Endothelial cell of umbilical vein (primary cell): ENCODE data around the gene GPR4. TPM values are rescaled to one million over a fixed set of nuclear protein-coding genes. Genes with fewer than 3 reads are reported as not detected.

Experiments used
- BruUV-seq: library from RNA; stranded (reverse); fragments of 400-500 nt; replicated peaks from 2 replicates; lab custom pipeline; 2021; lab: Mats Ljungman, UMichigan
- CTCF ChIA-PET: fragments of 300-600, 350-600 bp; sonication (Branson Sonifier 250); formaldehyde crosslinking; loops from one replicate; lab custom pipeline; 2021; ENCODE audit warnings: antibody characterized with exemption, inconsistent platforms; lab: Charles Lee
- POLR2A ChIA-PET: fragments of 300-600, 350-600 bp; sonication (Branson Sonifier 250); formaldehyde crosslinking; loops from one replicate; lab custom pipeline; 2021; ENCODE audit warnings: antibody characterized with exemption, inconsistent platforms; lab: Charles Lee
- DNase-seq: peaks from one replicate; pipeline ENCODE4 v3.0.0-alpha.2; 2011; ENCODE audit warnings: low read depth, low spot score
- FAIRE-seq: peaks from 2 replicates; lab custom pipeline; 2011; peaks lifted over from hg19 to GRCh38; lab: Jason Lieb, UNC
- H2AFZ ChIP-seq: 2 replicates; pipeline ENCODE4 v1.6.0; 2012; ENCODE audit warnings: low read depth, low read length, control low read depth, inconsistent platforms
- H3K27ac ChIP-seq: 2 replicates; pipeline ENCODE4 v1.5.1; 2011; ENCODE audit warnings: low read depth, mild to moderate bottlenecking, control low read depth, low read length, moderate library complexity; ENCODE audit not compliant: insufficient read depth
- H3K27me3 ChIP-seq, 2 experiments: 2 replicates each; pipeline versions ENCODE4 v1.6.0 to v1.6.1; 2011; ENCODE audit warnings: low read length in 2 of 2, mixed read lengths in 1 of 2; ENCODE audit not compliant: control insufficient read depth in 2 of 2, insufficient read depth in 2 of 2
- H3K36me3 ChIP-seq, 2 experiments: 2 replicates in 1 of 2; 3 replicates in 1 of 2; pipeline ENCODE4 v1.5.1; 2011; ENCODE audit warnings: low read length in 2 of 2, mild to moderate bottlenecking in 1 of 2, moderate library complexity in 1 of 2; ENCODE audit not compliant: control insufficient read depth in 2 of 2, insufficient read depth in 2 of 2; ENCODE audit errors: extremely low read depth in 1 of 2
- H3K4me1 ChIP-seq: 3 replicates; pipeline ENCODE4 v1.5.1; 2011; ENCODE audit warnings: mild to moderate bottlenecking, low read length; ENCODE audit not compliant: control insufficient read depth, insufficient read depth; ENCODE audit errors: extremely low read depth
- H3K4me2 ChIP-seq: 2 replicates; pipeline ENCODE4 v1.6.1; 2011; ENCODE audit warnings: low read length, control low read depth, mixed read lengths; ENCODE audit not compliant: insufficient read depth
- H3K4me3 ChIP-seq, 3 experiments: fragments of 200-600 bp in 1 of 3; sonication (generic), shearing (Covaris generic) in 1 of 3; replicated peaks in 1 of 3; 2 replicates each; pipeline ENCODE4 v1.5.1; 2011 to 2016; ENCODE audit warnings: control low read depth in 3 of 3, low read length in 3 of 3, mild to moderate bottlenecking in 2 of 3, inconsistent platforms in 1 of 3, low read depth in 1 of 3, moderate library complexity in 1 of 3; ENCODE audit not compliant: insufficient read depth in 1 of 3
- H3K79me2 ChIP-seq: 2 replicates; pipeline ENCODE4 v1.6.0; 2012; ENCODE audit warnings: low read length, inconsistent platforms; ENCODE audit not compliant: control insufficient read depth, insufficient read depth
- H3K9ac ChIP-seq: replicated peaks from 2 replicates; pipeline ENCODE3; 2011; ENCODE audit warnings: low read length, control low read depth; ENCODE audit not compliant: insufficient read depth; ENCODE audit errors: extremely low read depth
- H3K9me1 ChIP-seq: replicated peaks from 3 replicates; pipeline ENCODE4 v1.6.0; 2011; ENCODE audit warnings: mild to moderate bottlenecking, low read length; ENCODE audit not compliant: control insufficient read depth, insufficient read depth; ENCODE audit errors: extremely low read depth
- H3K9me3 ChIP-seq: replicated peaks from 2 replicates; pipeline ENCODE4 v1.5.1; 2012; ENCODE audit warnings: low read length, inconsistent platforms; ENCODE audit not compliant: control insufficient read depth, insufficient read depth
- H4K20me1 ChIP-seq: replicated peaks from 2 replicates; pipeline ENCODE3; 2011; ENCODE audit warnings: mild to moderate bottlenecking, low read length; ENCODE audit not compliant: control insufficient read depth, insufficient read depth; ENCODE audit errors: extremely low read depth
- EZH2 ChIP-seq: IDR thresholded peaks from 2 replicates; pipeline ENCODE4 v1.6.1; 2012; ENCODE audit warnings: borderline replicate concordance, low read depth, mild to moderate bottlenecking, moderate library complexity, low read length, inconsistent platforms; ENCODE audit not compliant: severe bottlenecking
- FOS ChIP-seq: IDR thresholded peaks from 2 replicates; pipeline ENCODE4 v1.6.1; 2011; ENCODE audit warnings: mild to moderate bottlenecking, low read length, moderate library complexity, borderline replicate concordance; ENCODE audit not compliant: insufficient read depth
- GATA2 ChIP-seq: IDR thresholded peaks from 2 replicates; pipeline ENCODE4 v1.7.0; 2011; ENCODE audit warnings: low read depth, mild to moderate bottlenecking, moderate library complexity, mixed read lengths, low read length; ENCODE audit not compliant: insufficient read length, insufficient read depth
- JUN ChIP-seq: IDR thresholded peaks from 2 replicates; pipeline ENCODE4 v1.6.1; 2011; ENCODE audit warnings: borderline replicate concordance, low read depth; ENCODE audit not compliant: insufficient read length, insufficient read depth
- MYC ChIP-seq: IDR thresholded peaks from one replicate; pipeline ENCODE4 v1.6.1; 2011; ENCODE audit warnings: mild to moderate bottlenecking, low read depth, low read length
- POLR2A ChIP-seq: IDR thresholded peaks from 2 replicates; pipeline ENCODE4 v1.6.1; 2012; ENCODE audit warnings: low read depth, mild to moderate bottlenecking, control low read depth, low read length
- POLR2AphosphoS5 ChIP-seq: IDR thresholded peaks from 2 replicates; pipeline ENCODE4 v1.6.1; 2012; ENCODE audit warnings: low read depth, mild to moderate bottlenecking, control low read depth, low read length, moderate library complexity; ENCODE audit not compliant: insufficient read depth
- dilution Hi-C: fragments of 300-500 bp; cut with MboI; formaldehyde crosslinking; loops from one replicate; pipeline ENCODE4 v1.15.0; 2019; ENCODE audit warnings: low sequenced_read_pairs; ENCODE audit not compliant: extremely low pct_ligation_motif_present
- intact Hi-C: fragments of 100-400 bp; cut with micrococcal nuclease; formaldehyde crosslinking; loops from one replicate; pipeline ENCODE4 v1.10.0; 2022
- polyA plus RNA-seq, 4 experiments: library from polyadenylated mRNA; depleted of rRNA in 3 of 4; stranded (reverse) in 3 of 4; unstranded in 1 of 4; fragments of >200 nt; gene quantifications; 2 replicates each; pipeline versions ENCODE4 v1.2.1 to v1.2.3, GENCODE V29; 2011 to 2012; ENCODE audit warnings: missing spikeins in 1 of 4
- total RNA-seq: library from RNA; stranded (reverse); gene quantifications from 2 replicates; pipeline ENCODE4 v1.2.3, GENCODE V29; 2021
- TF ChIP-seq, protein P1 (sequence below), 2 donors: IDR thresholded peaks; 1 replicate in 1 of 2; 2 replicates in 1 of 2; pipeline ENCODE4 v1.5.1; 2011; ENCODE audit warnings: low read length in 2 of 2, mild to moderate bottlenecking in 2 of 2, moderate library complexity in 2 of 2, control low read depth in 1 of 2, inconsistent platforms in 1 of 2, low read depth in 1 of 2; ENCODE audit not compliant: insufficient read depth in 1 of 2; ENCODE audit errors: extremely low read depth in 1 of 2
- TF ChIP-seq, protein P2 (sequence below): IDR thresholded peaks from 2 replicates; pipeline ENCODE4 v1.6.1; 2011; ENCODE audit not compliant: insufficient read depth, insufficient read length

GPR4 gene
- total and polyA plus RNA-seq, 2 donors (not counting 3 experiments of a cell fraction or from before 2014, with no cell fraction given) = 17.9 to 26.7 TPM

DNA sequence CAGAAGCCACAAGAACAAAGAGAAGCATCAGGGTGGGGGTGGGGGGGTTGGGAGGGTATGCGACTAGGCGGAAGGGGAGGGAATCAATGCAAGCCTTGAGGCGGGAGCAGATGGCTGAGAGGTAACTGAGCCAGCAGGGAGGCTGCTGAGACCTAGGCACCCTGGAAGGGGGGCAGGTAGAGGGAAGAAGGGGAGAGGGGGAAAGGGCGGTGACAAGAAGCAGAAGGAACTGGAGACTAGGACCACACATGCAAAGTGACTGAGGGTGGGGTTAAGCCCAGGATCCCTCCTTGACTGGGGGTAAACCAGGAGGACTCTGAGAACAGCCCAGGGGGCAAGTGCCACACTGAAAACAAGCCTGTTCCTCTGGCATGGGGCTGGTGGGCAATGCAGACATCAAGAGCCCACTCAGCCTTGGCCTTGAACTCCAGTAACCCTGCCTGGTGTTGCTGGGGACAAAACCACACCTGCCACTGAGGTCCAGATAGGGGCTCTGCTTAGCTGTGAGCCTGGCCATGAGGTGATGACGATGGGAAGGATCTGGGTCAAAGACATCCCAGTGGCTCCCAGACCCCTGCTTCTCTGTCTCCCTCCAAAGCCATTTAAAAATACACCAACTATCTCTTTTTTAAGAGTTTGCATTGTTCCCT, 37.8 kb downstream of the GPR4 start:
- no peaks in the 10 kb centered on the region for H3K27me3 ChIP-seq
- no peak for FAIRE-seq
- H3K9me1 ChIP-seq = no peaks in the 10 kb centered on the region
- intact Hi-C loops = no loop called here
- DNase-seq = no peak
- peaks cover 8% of the 10 kb centered on the region for H3K4me1 ChIP-seq
- H3K79me2 ChIP-seq = no peaks in the 10 kb centered on the region
- H4K20me1 ChIP-seq = no peaks in the 10 kb centered on the region
- H2AFZ ChIP-seq = no peak overlapping the region
- POLR2A ChIA-PET = no interaction called here
- no peak overlapping the region for H3K9ac ChIP-seq
- H3K9me3 ChIP-seq = no peaks in the 10 kb centered on the region
- TF ChIP-seq JUN = no peak
- no peak for TF ChIP-seq POLR2A
- TF ChIP-seq POLR2AphosphoS5 = no peak
- TF ChIP-seq, protein P1, sequence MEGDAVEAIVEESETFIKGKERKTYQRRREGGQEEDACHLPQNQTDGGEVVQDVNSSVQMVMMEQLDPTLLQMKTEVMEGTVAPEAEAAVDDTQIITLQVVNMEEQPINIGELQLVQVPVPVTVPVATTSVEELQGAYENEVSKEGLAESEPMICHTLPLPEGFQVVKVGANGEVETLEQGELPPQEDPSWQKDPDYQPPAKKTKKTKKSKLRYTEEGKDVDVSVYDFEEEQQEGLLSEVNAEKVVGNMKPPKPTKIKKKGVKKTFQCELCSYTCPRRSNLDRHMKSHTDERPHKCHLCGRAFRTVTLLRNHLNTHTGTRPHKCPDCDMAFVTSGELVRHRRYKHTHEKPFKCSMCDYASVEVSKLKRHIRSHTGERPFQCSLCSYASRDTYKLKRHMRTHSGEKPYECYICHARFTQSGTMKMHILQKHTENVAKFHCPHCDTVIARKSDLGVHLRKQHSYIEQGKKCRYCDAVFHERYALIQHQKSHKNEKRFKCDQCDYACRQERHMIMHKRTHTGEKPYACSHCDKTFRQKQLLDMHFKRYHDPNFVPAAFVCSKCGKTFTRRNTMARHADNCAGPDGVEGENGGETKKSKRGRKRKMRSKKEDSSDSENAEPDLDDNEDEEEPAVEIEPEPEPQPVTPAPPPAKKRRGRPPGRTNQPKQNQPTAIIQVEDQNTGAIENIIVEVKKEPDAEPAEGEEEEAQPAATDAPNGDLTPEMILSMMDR (IDR thresholded peaks at IDR 0.05; ENCODE audit: extremely low read depth in 1 of 2, insufficient read depth in 1 of 2, low read depth in 1 of 2, low read length in 2 of 2) = no peak
- no peak for TF ChIP-seq EZH2
- no peak for TF ChIP-seq FOS
- no peak for TF ChIP-seq MYC
- TF ChIP-seq GATA2 = no peak
- TF ChIP-seq, protein P2, sequence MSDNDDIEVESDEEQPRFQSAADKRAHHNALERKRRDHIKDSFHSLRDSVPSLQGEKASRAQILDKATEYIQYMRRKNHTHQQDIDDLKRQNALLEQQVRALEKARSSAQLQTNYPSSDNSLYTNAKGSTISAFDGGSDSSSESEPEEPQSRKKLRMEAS = no peak
- no TSS peak for BruUV-seq
- no peaks in the 10 kb centered on the region for H3K36me3 ChIP-seq
- no peak overlapping the region for H3K4me2 ChIP-seq
- no peak overlapping the region for H3K27ac ChIP-seq
- dilution Hi-C loops = no loop called here
- no peak overlapping the region for H3K4me3 ChIP-seq
- CTCF ChIA-PET = interaction anchor here (1.0 kb wide), 1 partner anchor 10 kb away, joined by 4 read pairs; no protein-coding TSS in a partner anchor
